HepG2 (cell line): ENCODE measurements around the gene LRRC4C.

Experiments used
- EZH2 ChIP-seq: conservative IDR thresholded peaks from 2 replicates; pipeline ENCODE4 v1.6.1; 2012; ENCODE audit warnings: mild to moderate bottlenecking, low read depth, low read length, moderate library complexity
- HNF4A ChIP-seq: sonication (generic); formaldehyde crosslinking; IDR thresholded peaks from 2 replicates; pipeline ENCODE4 v1.4.0; 2020; ENCODE audit warnings: missing genetic modification reagents
- HNRNPK ChIP-seq: fragments of 200-400 bp; formaldehyde crosslinking; IDR thresholded peaks from 2 replicates; pipeline ENCODE4 v1.6.1; 2018; ENCODE audit warnings: low read length, low read depth, moderate library complexity, mild to moderate bottlenecking; ENCODE audit not compliant: poor library complexity, severe bottlenecking
- HOXA7 ChIP-seq: sonication (generic); formaldehyde crosslinking; IDR thresholded peaks from 2 replicates; pipeline ENCODE4 v1.8.1; 2022; ENCODE audit warnings: mild to moderate bottlenecking, missing genetic modification reagents, moderate library complexity
- JUND ChIP-seq: sonication (generic); formaldehyde crosslinking; IDR thresholded peaks from 2 replicates; pipeline ENCODE4 v1.8.0; 2022; ENCODE audit warnings: mild to moderate bottlenecking, missing genetic modification reagents
- RBM22 ChIP-seq: fragments of 200-400 bp; formaldehyde crosslinking; optimal IDR thresholded peaks from 2 replicates; pipeline ENCODE3; 2017; ENCODE audit warnings: mild to moderate bottlenecking, low read length, moderate library complexity
- SIN3A ChIP-seq: IDR thresholded peaks from 2 replicates; pipeline ENCODE4 v1.6.1; 2011; ENCODE audit warnings: low read depth, mild to moderate bottlenecking, control low read depth, low read length, borderline replicate concordance
- SMARCC2 ChIP-seq: fragments of 450-650 bp; IDR thresholded peaks from 2 replicates; pipeline ENCODE4 v1.6.1; 2017; ENCODE audit warnings: antibody characterized with exemption, mild to moderate bottlenecking
- SUZ12 ChIP-seq: fragments of 150-350 bp; IDR thresholded peaks from 2 replicates; pipeline ENCODE4 v1.6.1; 2014; ENCODE audit warnings: low read depth, low read length
- TCF7L2 ChIP-seq: IDR thresholded peaks from 2 replicates; pipeline ENCODE4 v1.6.1; 2011; ENCODE audit warnings: mild to moderate bottlenecking, low read depth, low read length, moderate library complexity
- YY1 ChIP-seq: IDR thresholded peaks from 2 replicates; pipeline ENCODE4 v1.6.1; 2011; ENCODE audit warnings: low read length, low read depth, moderate library complexity, mild to moderate bottlenecking; ENCODE audit not compliant: insufficient read depth, insufficient replicate concordance
- ZNF24 ChIP-seq: fragments of 450-650 bp; IDR thresholded peaks from 2 replicates; pipeline ENCODE4 v1.6.1; 2017; ENCODE audit warnings: antibody characterized with exemption, mild to moderate bottlenecking
- TF ChIP-seq, protein P1 (sequence below): sonication (generic); formaldehyde crosslinking; IDR thresholded peaks from 2 replicates; pipeline ENCODE4 v1.4.0; 2020; ENCODE audit warnings: mild to moderate bottlenecking, missing genetic modification reagents
- TF ChIP-seq, protein P2 (sequence below): sonication (generic); formaldehyde crosslinking; IDR thresholded peaks from 2 replicates; pipeline ENCODE4 v1.5.0; 2020; ENCODE audit warnings: mild to moderate bottlenecking, missing genetic modification reagents, moderate library complexity

DNA sequence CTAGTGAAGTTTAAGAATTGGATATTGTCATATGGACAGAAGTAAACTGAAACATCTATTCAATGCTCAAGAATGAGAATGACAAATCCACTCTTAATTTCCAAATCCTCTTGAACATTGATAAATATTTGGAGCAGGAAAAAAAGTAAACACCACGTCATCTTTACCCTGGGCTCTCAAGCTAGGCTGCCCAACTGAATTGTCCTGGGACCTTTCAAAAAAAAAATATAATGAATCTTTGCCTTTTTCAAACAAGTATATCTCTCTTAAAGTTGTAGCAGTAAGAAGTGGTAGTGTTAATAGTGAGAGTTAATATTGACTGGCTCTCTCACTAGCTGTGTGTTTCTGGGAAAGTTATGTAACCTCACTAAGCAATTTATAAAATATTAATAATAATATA, 374.3 kb downstream of the LRRC4C start:
- TF ChIP-seq HNF4A (CRISPR knock-in tag), result no peak
- TF ChIP-seq, protein P1, sequence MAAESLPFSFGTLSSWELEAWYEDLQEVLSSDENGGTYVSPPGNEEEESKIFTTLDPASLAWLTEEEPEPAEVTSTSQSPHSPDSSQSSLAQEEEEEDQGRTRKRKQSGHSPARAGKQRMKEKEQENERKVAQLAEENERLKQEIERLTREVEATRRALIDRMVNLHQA (CRISPR knock-in tag), result no peak
- no peak for TF ChIP-seq SUZ12
- TF ChIP-seq RBM22, result no peak
- TF ChIP-seq, protein P2, sequence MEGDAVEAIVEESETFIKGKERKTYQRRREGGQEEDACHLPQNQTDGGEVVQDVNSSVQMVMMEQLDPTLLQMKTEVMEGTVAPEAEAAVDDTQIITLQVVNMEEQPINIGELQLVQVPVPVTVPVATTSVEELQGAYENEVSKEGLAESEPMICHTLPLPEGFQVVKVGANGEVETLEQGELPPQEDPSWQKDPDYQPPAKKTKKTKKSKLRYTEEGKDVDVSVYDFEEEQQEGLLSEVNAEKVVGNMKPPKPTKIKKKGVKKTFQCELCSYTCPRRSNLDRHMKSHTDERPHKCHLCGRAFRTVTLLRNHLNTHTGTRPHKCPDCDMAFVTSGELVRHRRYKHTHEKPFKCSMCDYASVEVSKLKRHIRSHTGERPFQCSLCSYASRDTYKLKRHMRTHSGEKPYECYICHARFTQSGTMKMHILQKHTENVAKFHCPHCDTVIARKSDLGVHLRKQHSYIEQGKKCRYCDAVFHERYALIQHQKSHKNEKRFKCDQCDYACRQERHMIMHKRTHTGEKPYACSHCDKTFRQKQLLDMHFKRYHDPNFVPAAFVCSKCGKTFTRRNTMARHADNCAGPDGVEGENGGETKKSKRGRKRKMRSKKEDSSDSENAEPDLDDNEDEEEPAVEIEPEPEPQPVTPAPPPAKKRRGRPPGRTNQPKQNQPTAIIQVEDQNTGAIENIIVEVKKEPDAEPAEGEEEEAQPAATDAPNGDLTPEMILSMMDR (CRISPR knock-in tag), result no peak
- TF ChIP-seq JUND, result no peak
- no peak for TF ChIP-seq ZNF24
- no peak for TF ChIP-seq SIN3A
- no peak for TF ChIP-seq TCF7L2
- TF ChIP-seq HNRNPK, result no peak
- no peak for TF ChIP-seq EZH2
- TF ChIP-seq HOXA7, result no peak
- no peak for TF ChIP-seq YY1
- TF ChIP-seq SMARCC2, result no peak
